NCI-H748 (cell line): Measurements from ENCODE around the gene HYAL4.
"Not testable (repeated sequence)": the region's sequence is repeated elsewhere in the genome, so short reads cannot be mapped to it uniquely, and the experiment has no call there.

ENCODE experiments used
- DNase-seq: peaks from one replicate; lab custom pipeline; 2025; ENCODE audit not compliant: unreplicated experiment; lab: John Stamatoyannopoulos, UW

HYAL4 gene

GRCh38 chr7:123844712-123845219 lies at the start of gene HYAL4:
Gene HYAL4, plus strand, starts transcription at chr7:123845169. Its CDS starts 23,105 bp downstream, at chr7:123868274.
- DNase-seq = no peak

- no peak for DNase-seq
Observed at GRCh38 chr7:123795917-123796316, 49.1 kb upstream of the HYAL4 start.

GRCh38 chr7:123796568-123796967 lies 48.4 kb upstream of the HYAL4 start:
- no peak for DNase-seq

- DNase-seq = peak; percentile 94
Observed at GRCh38 chr7:123797673-123798531, 47.1 kb upstream of the HYAL4 start.

- DNase-seq = peak; percentile 63
Observed at GRCh38 chr7:123798532-123799188, 46.3 kb upstream of the HYAL4 start.

GRCh38 chr7:123802249-123802648 lies 42.7 kb upstream of the HYAL4 start:
- DNase-seq = no peak

GRCh38 chr7:123805287-123805686 lies 39.7 kb upstream of the HYAL4 start:
- DNase-seq = no peak

GRCh38 chr7:123809471-123809870 lies 35.5 kb upstream of the HYAL4 start:
- no peak for DNase-seq

- no peak for DNase-seq
Observed at GRCh38 chr7:123811056-123811455, 33.9 kb upstream of the HYAL4 start.

- no peak for DNase-seq
Observed at GRCh38 chr7:123816916-123817315, 28.1 kb upstream of the HYAL4 start.

GRCh38 chr7:123819001-123819400 lies 26.0 kb upstream of the HYAL4 start:
- DNase-seq = no peak

GRCh38 chr7:123819795-123820194 lies 25.2 kb upstream of the HYAL4 start:
- not testable (repeated sequence) for DNase-seq

GRCh38 chr7:123820864-123821263 lies 24.1 kb upstream of the HYAL4 start:
- no peak for DNase-seq

GRCh38 chr7:123821320-123821719 lies 23.6 kb upstream of the HYAL4 start:
- DNase-seq = no peak

- DNase-seq = no peak
Observed at GRCh38 chr7:123823898-123824753, 20.8 kb upstream of the HYAL4 start.

- peak; percentile 88 for DNase-seq
Observed at GRCh38 chr7:123824754-123825067, 20.3 kb upstream of the HYAL4 start.

- DNase-seq = no peak
Observed at GRCh38 chr7:123828805-123829204, 16.2 kb upstream of the HYAL4 start.

- DNase-seq = no peak
Observed at GRCh38 chr7:123836656-123837055, 8.3 kb upstream of the HYAL4 start.

GRCh38 chr7:123839106-123839505 lies 5.9 kb upstream of the HYAL4 start:
- not testable (repeated sequence) for DNase-seq

- not testable (repeated sequence) for DNase-seq
Observed at GRCh38 chr7:123844142-123844541, 827 bp upstream of the HYAL4 start.

- DNase-seq = no peak
Observed at GRCh38 chr7:123845823-123846216, 851 bp downstream of the HYAL4 start.
